HG03175 (cell line): ENCODE measurements around the gene CIB2.

Experiments used
- ATAC-seq: cut with Tn5 transposase; IDR thresholded peaks from one replicate; pipeline ENCODE4 v1.9.1; 2021; ENCODE audit warnings: mild to moderate bottlenecking, moderate library complexity; ENCODE audit not compliant: unreplicated experiment

Gene CIB2

DNA sequence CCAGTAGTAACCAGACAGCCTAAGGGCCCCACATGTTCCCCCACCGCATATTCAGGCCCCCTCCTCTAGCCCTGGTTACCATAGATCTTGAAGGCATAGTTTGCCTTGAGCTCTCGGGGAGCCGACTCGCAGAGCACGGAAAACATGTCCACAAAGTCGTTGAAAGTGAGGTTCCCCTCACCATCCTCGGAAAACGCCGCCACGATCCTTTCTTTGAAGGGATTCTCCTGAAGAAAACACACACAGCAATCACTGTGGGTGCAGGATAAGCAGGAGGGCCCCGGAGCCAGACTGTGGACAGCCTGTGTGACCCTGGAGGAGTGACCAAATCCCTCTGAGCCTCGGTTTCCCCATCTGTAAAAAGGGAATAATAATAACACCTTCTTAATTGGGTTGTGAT, 22.1 kb downstream of the CIB2 start:
- no peak for ATAC-seq

DNA sequence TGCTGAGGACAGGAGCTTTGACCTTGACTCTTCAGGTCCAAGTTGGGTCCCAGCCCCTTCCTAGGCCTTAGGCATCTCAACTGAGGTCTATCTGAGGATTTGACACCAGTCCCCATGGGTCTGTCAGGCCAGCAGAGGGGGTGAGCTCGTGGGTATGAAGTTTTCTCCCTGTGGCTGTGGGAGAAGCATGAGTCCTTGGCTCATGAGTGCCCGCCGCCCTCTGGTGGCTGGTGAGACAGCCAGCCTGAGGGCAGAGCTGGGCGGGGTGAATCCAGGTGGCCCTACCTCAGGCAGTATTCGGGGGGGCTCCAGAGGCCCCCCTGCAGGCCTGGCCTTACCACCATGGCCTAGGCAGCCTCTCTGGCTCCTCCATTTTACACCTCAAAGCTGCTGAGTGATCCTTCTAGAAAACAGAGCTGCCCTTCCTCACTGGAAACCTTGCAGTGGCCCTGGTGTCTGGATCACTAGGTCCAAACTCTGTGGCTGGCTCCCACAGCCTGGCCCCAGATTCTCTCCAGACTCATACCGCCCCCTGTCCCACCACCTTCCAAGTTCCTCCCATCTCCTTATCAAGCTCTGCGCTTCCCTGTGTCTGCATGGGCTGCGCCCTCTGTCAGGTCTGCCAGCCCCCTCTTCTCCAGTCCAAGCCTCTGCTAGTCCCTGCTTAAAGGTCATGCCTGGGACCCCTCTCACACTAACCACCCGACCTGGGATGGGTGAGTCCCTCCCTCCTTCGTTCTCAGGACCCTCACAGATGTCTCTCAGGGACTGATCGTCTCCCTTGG, 22.8 kb downstream of the CIB2 start:
- peak; percentile 53 for ATAC-seq

DNA sequence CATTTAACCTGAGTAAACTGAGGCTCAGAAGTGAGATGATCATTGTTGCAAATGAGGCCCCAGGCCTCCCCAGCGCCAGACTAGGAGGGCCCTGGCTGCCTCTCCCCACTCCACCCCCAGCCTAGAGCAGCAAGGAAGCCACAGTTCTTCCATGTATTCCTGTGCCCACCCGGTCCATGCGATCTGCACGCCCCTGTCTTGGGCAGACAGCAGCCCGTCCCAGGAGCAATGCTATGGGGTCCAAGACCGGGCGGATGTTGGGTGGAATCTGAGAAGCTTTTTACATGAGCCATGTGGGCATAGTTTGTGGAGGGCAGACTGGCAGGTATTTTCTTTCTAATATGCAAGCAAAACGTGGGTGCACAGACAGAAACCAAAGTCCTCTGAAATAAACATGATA, 23.8 kb downstream of the CIB2 start:
- ATAC-seq: no peak

DNA sequence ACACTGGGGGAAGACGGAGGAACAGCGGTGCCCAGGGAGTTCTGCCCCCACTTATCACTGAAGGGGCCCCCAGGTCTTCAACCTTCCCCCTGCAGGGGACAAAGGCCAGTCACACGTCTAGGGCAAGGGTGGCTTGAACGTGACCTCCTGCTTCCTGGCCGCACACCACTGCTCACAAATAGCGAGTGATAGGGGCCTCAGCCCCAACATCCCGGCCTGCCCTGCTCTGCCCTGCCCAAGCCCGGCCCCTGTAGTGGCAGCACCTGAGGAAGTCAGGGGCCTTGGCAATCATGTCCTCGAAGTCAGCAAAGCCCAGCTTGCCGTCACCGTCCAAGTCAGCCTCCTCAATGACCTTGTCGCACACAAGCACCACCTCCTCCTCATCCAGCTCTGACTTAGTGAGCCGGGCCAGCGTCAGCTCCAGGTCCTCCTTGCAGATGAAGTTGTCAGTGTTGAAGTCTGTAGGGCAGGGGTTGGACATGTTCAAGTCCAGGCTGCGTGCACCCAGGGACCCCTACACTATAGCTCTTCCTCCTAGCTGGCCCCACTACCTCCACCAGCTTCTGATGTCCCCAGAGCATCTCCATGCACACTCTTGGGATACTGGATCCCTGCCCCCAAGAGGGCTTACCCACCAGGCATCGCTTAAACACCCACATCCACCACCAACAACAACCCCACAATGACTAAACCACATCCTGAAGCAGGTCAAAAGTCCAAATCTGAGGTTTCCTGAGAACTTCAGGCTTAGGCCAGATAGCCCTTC, 25.6 kb downstream of the CIB2 start:
- ATAC-seq: no peak

DNA sequence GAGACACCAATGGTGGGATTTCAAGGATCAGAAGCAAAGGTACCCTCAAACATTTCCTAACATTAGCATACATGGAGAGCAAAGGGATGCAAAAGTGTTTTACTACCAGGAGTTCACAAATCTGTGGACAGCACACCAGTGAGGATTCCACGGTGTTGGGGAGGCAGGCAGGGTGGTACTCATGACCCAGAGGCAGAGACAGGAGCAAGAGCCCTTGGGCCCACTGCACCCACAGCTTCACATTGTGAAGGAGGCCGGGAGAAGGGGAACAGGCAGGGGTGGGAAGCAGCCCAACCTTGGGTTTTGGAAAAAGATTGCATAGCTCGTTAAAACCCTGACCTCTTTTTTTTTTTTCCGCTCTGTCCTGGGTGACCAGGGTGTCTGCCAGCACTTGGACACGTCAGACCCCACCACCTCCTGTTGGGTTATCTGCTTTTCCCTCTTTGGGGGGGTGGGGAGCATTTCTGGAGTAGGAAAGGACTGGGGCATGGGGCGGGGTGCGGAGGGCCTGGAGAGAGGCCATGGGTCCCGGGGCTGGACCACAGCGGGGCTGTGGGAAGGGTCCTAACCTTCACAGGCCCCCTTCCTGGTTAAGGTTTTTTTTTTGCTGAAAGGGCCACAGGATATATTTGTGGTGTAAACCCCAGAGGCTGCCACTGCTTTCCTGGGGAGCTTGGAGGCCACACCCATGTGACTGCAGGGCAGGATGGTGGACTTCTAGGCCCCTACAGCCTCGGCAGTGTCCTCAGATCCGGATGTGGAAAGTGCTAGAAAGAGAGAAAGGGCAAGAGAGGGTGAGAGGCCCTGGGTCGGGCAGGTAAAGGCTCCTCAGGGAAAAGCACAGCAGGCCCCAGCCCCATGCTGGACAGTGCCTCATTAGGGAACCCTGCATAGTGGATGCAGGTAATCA, 26.4 kb downstream of the CIB2 start:
- no peak for ATAC-seq

DNA sequence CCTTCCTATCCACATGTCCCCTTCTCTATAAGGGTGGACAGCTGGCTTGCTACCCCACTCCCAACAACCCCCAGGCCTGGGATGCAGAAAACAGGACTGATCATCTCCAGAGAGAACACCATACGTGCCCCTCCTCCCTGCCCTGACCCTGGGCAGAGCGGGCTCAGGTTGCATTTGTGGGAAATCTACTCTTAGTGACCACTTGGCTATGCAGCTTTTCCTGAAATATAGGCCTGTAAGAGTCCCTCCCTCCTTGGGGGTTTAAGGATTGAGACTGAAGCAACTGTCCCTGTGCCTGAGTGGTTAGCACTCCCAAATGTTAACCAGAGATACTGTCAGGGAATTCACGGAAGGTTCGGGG, 27.1 kb downstream of the CIB2 start:
- no peak for ATAC-seq

DNA sequence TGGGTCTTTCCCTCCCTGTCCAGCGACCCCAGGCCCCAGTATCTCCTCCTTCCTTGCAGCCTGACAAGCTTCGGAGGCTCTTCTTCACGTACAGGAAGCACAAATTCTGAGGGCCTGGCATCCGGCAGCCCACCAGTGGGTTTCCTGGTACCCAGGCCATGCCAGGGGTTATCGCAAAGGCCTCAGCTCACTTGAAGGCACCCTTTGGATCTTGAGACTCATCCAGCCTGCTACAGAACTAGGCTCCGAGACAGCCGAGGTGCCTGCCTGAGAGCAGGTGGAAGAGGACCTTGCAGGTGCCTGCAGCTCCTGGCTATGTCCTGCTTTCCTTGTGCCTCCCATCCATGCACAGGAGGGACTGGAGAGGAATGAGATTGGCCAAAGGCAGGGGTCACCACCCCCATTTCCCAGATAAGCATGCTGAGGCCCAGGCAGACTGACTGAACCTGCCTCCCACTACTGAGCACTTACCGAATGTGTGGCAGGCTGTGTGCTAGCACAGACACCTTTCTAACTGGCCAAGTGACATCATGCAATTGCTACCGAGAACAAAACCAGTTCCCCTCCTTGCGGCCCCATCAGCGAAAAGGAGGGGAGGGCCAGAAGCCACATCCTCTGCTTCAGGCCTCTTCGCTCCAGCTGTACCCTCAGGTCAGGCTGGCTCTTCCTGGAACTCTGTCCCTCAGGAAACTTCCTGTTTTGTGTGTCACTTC, 27.7 kb downstream of the CIB2 start:
- peak; percentile 67 for ATAC-seq

DNA sequence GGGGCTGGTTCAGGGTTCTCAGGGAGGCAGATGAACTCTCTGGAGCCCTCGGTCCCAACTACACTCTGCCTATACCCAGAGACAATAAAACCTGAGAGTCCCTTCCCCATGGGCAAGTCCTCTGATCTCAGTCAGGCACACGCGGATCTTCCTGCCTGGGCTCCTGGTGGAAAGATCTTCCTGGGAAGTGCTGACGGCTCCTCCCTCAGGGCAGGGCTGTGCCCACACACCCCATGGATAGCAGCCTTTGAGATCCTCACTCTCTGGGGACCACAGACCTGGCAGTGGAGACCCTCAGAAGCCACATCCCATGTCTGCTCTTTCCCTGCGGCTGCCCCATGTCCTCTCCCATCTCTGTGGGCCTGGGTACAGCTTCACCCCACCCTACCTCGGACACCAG, 28.5 kb downstream of the CIB2 start:
- ATAC-seq: no peak

DNA sequence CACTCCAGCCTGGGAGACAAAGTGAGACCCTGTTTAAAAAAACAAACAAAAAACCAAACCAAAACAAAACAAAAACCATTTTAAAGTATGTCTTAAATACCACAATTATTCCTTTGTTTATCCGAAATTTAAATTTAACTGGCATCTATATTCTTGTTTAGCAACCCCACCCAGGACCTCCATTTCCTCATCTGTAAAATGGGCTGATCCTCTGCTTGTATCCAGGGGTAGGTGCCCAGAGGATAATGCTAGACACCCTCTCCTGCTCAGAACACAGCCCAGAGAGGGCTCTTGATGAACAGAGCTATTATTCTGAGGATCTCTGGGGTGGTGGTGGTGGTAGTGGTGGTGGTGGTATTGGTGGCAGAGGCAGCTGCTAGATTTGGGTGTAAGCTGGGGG, 29.0 kb downstream of the CIB2 start:
- ATAC-seq: no peak

DNA sequence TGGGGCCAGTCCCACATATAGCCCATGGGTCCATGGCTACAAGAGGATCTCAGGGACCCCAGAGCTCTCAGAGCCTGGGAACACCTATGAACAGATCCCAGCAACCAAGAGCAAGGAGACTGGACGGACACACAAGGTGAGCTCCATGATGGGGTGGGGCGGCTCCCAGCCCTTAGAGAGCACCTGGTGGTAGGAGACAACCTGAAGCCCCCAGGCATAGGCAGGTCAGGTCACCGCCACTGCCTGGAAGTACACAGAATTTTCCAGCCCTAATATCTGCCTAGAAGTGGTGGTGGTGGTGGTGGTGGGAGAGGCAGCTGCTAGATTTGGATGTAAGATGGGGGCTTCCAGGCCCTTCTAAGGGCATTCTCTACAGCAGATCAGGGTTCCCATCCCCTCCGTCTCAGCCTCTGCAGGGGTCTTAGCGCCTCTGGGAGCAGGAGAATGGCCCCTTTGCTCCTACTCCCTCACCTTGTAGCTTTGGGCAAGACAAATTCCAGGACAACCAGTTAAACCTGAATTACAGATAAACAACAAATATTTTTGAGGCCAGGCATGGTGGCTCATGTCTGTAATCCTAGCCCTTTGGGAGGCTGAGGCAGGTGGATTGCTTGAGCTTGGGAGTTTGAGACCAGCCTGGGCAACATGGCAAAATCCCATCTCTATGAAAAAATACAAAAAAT, 29.7 kb downstream of the CIB2 start:
- no peak for ATAC-seq

DNA sequence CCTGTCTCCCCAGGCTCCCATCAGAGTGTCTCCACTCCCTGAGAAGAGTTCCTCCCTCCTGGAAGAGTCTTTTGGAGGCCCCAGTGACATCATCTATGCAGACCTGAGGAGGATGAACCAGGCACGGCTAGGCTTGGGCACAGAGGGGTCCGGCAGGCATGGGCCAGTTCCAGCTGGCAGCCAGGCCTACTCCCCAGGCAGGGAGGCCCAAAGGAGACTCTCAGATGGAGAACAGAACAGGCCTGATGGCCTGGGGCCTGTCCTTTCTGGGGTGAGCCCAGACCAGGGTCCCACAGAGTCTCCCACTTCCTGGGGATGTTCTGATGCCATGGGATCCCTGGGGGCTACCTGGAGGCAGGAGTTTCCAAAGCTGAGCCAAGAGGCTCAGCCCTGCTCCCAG, 30.4 kb downstream of the CIB2 start:
- ATAC-seq: no peak

DNA sequence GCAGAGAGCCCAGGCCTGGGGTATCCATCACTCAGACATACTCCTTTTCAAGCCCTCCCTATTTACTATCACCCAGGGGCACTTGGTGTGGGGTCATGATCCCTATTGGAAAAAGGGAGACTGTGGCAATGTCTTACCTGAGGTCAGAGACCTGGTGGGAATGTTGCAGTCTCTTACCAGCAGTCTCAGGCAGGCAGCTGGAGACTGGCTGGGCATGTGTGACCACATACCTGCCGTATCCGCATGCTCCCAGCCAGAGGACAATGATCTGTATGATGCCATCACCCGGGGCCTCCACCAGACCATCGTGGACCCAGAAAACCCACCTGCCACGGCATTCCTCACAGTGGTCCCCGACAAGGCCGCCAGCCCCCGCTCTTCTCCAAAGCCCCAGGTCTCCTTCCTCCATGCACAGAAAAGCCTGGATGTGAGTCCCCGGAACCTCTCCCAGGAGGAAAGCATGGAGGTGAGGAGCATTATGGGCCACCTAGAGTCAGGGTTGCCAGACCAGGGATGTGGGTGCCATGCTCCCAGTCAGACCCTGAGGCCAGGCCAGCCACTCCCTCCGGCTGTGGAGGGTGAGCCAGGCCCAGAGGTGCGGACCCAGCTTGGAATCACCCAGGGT, 33.0 kb downstream of the CIB2 start:
- ATAC-seq: no peak

DNA sequence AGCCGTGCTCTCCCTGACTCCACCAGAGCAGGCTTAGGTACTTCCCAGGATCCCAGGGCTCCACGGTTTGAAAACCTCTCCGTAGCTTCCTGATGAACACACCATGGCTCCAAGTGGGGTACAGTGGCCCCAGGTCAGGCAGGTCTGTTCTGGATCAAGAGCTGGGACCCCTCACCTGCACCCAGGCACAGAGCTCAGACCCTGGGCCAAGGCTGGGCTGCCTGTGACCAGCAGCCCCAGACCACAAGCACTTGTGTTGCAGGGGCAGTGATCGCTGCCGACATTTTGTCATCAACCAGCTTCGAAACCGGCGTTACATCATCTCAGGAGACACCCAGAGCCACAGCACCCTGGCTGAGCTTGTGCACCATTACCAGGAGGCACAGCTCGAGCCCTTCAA, 33.6 kb downstream of the CIB2 start:
- ATAC-seq: no peak

DNA sequence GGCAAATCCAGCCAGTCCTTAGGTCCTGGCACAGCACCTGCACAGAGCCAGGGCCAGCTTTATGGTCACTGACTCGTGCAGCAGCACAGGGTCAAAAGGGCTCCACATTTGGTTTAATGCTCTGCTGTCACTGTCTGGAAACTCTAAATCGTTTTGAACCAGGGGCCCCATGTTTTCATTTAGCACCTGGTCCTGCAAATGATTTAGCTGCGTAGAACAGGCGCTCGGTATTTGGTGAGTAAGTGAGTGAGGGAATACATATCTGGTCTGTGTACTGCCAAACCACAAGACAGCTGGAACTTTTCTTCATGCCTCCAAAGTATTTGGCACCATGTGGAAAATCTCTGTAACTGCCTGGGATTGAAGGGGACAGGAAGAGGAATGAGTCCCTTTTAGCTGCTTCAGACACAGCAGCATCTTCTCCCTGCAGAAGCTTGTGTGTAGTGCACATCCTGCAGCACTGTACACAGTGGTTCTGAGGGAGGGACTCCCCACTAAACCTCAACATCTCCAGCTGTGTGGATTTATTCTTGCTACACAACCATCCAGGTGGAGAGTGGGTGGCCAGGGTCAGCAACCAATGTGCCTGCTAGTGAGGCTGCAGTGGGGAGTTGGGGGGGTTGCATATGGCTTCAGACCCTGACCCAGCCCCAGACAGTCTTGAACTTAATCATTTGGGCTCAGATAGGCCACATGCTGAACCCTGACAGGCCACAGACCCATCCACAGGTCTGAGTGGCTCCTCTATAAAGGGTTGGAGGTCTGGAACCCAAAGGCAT, 37.8 kb downstream of the CIB2 start:
- ATAC-seq: no peak

DNA sequence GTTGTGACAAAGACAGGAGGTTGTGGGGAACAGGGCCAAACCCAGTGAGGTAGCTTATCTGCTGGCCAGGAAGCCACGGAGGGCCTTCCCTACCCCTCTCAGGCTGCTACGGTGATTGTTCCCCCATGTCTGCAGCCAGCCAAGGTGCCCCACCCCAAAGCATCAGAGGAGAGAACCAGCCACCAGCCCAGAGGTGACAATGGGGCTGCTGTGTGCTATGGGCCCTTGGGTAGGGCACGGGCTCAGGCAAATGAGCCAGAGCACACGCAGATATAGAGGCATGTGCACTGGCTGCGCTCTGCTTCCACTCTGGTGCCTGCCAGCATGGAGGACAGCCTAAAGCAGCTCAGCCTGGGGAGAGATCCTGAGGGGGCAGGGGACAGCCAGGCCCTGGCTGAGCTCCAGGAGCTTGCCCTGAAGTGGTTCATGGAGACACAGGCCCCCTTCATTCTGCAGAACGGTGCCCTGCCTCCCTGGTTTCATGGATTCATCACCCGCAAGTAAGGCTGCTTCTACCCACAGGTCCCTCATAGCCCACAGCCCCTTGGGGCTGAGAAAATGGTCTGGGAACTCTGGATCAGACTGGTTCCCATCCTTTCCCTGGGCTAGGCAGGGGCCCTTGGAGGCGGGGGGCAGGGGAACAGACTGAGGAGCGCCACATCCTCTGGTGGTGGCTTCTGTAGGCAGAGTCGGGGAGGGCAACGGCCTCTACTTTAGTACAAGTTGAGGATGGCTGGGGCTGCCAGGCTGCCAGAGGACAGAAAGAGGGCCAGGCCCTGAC, 38.8 kb downstream of the CIB2 start, which contains the start of gene SH2D7:
Gene SH2D7 (plus strand): TSS at position 301 of the 781 bp plus-strand sequence. CDS start 24 bp downstream, at position 325.
- ATAC-seq: no peak

DNA sequence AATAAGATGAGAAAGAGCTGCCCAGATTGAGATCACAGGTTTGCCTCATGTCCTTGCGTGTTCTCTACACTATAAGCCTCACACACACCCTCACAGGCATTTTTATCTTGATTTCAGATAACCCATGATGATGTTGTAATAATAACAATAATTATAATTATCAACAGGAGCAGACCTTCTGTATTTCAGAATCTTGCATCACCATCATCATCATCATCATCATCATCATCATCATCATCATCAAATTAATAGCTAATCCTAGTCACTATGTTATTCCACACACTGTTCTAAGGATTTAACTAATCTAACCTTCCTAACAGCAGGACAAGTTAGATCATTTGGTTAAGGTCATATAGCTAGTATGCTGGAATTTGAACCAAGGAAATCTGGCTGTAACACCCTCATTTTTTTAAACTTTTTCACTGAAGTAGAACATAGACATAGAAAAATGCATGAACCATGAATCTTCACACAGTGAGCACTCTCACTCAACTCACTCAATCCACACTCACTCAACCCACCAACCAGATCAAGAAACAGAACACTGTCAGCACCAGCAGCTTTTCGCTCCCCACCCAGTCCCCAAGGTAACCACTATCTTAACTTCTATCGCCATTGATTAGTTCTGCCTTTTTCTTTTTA, 40.7 kb downstream of the CIB2 start:
- no peak for ATAC-seq

DNA sequence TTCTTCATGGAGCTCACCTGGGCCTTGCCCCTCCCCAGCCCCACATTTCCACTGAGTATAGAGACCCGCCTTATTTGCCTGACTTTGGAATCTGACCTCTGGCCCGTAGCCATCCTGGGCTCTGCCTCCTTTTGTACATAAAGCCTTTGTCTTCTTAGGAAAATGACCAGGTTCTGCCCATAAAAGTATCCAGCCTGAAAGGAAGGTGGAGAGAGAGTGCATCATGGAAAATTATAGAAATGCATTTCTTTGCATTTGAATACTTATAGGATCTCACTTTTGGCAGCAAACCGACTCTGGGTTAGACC, 42.5 kb downstream of the CIB2 start:
- no peak for ATAC-seq
